Measurements from ENCODE around the gene HAO1.

DNA sequence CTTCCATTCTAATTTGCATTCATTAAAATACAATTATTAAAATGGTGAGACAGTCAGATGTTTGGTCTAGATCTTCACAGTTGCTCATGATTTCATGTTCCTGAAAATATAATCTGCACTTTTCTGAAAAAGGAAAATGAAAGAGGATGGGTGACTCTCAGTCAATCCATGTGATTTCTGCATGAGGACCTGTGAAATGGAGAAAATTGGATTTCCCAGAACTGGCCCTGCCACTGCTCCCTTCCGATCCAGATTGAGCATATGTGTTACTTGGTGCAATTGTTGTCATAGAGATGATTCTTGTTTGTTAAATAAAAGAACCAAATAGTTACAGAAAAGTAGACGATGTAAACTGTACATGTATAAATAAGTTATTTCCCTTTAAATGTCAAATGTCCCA, 37.4 kb downstream of the HAO1 start:
- TF ChIP-seq, protein P1, sequence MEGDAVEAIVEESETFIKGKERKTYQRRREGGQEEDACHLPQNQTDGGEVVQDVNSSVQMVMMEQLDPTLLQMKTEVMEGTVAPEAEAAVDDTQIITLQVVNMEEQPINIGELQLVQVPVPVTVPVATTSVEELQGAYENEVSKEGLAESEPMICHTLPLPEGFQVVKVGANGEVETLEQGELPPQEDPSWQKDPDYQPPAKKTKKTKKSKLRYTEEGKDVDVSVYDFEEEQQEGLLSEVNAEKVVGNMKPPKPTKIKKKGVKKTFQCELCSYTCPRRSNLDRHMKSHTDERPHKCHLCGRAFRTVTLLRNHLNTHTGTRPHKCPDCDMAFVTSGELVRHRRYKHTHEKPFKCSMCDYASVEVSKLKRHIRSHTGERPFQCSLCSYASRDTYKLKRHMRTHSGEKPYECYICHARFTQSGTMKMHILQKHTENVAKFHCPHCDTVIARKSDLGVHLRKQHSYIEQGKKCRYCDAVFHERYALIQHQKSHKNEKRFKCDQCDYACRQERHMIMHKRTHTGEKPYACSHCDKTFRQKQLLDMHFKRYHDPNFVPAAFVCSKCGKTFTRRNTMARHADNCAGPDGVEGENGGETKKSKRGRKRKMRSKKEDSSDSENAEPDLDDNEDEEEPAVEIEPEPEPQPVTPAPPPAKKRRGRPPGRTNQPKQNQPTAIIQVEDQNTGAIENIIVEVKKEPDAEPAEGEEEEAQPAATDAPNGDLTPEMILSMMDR (conservative IDR thresholded peaks at IDR 0.05 in 1 of 2, IDR thresholded peaks at IDR 0.05 in 1 of 2; ENCODE audit: extremely low read depth in 1 of 2, insufficient read depth in 1 of 2, low read depth in 1 of 2, low read length in 2 of 2): no peak
- no peak for TF ChIP-seq EZH2 (IDR thresholded peaks at IDR 0.05; ENCODE audit: borderline replicate concordance, low read length)
